GM21528 (cell line): ENCODE measurements around the gene CACNB2.
"Not testable (repeated sequence)": the region's sequence is repeated elsewhere in the genome, so short reads cannot be mapped to it uniquely, and the experiment has no call there.

Experiments used
- ATAC-seq: cut with Tn5 transposase; IDR thresholded peaks from one replicate; pipeline ENCODE4 v1.9.1; 2021; ENCODE audit warnings: mild to moderate bottlenecking, moderate library complexity; ENCODE audit not compliant: unreplicated experiment, low FRiP score

The CACNB2 gene

GRCh38 chr10:18144396-18144795 lies 4.2 kb downstream of the CACNB2 start:
- ATAC-seq, result no peak

GRCh38 chr10:18144928-18145327 lies 4.7 kb downstream of the CACNB2 start:
- ATAC-seq, result no peak

GRCh38 chr10:18145652-18146051 lies 5.4 kb downstream of the CACNB2 start:
- ATAC-seq, result no peak

GRCh38 chr10:18149196-18149800 lies 9.1 kb downstream of the CACNB2 start:
- ATAC-seq, result no peak

GRCh38 chr10:18151356-18151890 lies 11.2 kb downstream of the CACNB2 start:
- ATAC-seq, result no peak

- not testable (repeated sequence) for ATAC-seq
Observed at GRCh38 chr10:18153381-18153780, 13.2 kb downstream of the CACNB2 start.

GRCh38 chr10:18155321-18155720 lies 15.1 kb downstream of the CACNB2 start:
- ATAC-seq, result no peak

GRCh38 chr10:18156797-18157196 lies 16.6 kb downstream of the CACNB2 start:
- not testable (repeated sequence) for ATAC-seq

- no peak for ATAC-seq
Observed at GRCh38 chr10:18157881-18158280, 17.7 kb downstream of the CACNB2 start.

GRCh38 chr10:18158773-18159265 lies 18.6 kb downstream of the CACNB2 start:
- ATAC-seq, result no peak

GRCh38 chr10:18159557-18159956 lies 19.3 kb downstream of the CACNB2 start:
- no peak for ATAC-seq

- no peak for ATAC-seq
Observed at GRCh38 chr10:18162021-18162627, 21.9 kb downstream of the CACNB2 start.

GRCh38 chr10:18164093-18164492 lies 23.9 kb downstream of the CACNB2 start:
- ATAC-seq, result no peak

- no peak for ATAC-seq
Observed at GRCh38 chr10:18164748-18165361, 24.6 kb downstream of the CACNB2 start.

- ATAC-seq, result no peak
Observed at GRCh38 chr10:18178854-18179483, 38.7 kb downstream of the CACNB2 start.

- no peak for ATAC-seq
Observed at GRCh38 chr10:18179891-18180290, 39.7 kb downstream of the CACNB2 start.

- not testable (repeated sequence) for ATAC-seq
Observed at GRCh38 chr10:18181382-18181781, 41.2 kb downstream of the CACNB2 start.

- no peak for ATAC-seq
Observed at GRCh38 chr10:18185621-18186020, 45.4 kb downstream of the CACNB2 start.

- no peak for ATAC-seq
Observed at GRCh38 chr10:18190840-18191239, 50.6 kb downstream of the CACNB2 start.

GRCh38 chr10:18194634-18195033 lies 54.4 kb downstream of the CACNB2 start:
- no peak for ATAC-seq
